ENCODE measurements around the gene SORT1.
A peak's percentile ranks its signal among the peaks of the same experiment; 100 is the strongest.
"Not testable (repeated sequence)": the region's sequence is repeated elsewhere in the genome, so short reads cannot be mapped to it uniquely, and the experiment has no call there.

The SORT1 gene

DNA sequence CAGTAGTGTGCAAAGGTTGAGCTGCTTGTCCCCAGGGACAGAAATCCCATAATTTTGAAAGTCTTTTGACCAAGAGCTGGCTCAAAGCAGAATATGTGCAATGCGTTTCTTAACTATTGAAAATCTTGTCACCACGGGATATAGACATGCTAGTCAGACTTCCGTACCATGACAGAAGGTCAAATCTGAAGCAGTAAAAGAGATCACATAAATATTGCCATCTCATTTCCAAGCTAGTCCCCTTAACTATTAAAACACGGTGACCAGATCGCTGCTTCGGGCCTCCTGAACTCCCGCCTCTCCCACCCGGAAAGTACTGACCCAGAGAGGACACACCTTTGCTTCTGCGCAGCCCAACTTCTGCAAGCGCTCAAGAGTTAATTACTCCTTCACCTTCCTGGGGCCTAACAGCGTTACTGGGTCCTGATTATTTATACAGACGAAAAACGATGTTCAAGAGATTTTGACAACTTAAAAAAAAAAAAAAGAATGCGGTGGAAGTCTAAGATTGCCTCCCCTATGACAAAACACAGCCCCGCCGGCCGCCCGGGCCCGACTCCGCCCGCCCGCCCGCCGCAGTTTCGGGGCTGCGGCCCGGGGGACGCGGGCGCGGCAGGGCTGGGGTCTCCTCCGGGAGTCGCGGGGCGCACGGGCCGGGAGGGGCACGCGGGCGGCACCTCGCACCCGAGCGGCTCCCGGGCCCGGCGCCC lies 692 bp downstream of the SORT1 start:
- no peak for DNase-seq (ENCODE audit: low spot score)

DNA sequence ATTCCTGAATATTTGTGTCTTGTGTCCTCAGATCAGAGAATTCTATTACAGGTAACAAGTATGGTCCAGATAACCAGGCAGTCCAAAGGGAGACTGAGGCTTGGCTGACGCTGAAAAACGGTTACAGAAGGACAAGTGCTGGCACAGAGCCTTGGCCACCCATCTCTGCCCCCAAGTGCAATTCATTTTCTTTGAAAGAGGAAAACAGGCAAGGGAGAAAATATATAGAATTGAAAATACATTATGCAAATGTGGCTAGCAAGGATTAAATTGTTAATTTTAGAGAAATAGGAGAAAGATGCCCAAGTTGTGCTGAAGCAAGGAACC lies 1.2 kb downstream of the SORT1 start:
- DNase-seq (ENCODE audit: low spot score), result no peak

DNA sequence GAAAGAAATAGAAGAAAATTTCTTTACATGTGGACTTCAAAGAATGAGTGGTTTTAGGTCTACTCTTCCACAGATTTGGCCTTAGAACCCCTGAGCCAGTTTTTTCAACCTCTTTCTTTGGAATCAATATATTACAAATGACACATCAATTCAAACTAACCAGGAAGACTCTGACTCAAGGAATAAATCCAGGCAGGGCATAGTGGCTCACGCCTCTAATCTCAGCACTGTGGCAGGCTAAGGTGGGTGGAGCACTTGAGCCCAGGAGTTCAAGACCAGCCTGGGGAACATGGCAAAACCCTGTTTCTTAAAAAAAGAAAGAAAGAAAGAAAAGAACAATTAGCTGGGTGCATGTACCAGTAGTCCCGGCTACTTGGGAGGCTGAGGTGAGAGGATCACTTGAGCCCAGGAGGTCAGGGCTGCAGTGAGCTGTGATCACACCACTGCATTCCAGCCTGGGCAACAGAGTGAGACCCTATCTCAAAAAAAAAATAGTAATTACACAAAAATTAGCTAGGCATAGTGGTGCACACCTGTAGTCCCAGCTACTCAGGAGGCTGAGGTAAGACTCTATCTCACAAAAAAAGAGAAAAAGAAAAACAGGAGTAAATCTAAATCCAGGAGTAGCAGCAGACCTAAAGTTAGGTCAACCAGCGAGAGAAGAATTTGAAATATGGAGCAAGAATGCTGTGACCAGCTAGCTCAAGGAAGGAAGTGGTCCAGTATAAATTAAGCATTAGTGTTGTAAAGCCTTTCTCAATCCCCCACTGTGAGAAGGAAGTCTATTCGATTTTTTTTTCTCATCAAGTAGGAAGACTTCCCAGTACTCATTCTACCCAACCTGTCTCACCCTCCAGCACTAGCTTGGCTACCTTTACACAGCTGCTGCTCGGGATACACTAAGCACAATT lies 1.9 kb downstream of the SORT1 start:
- DNase-seq (ENCODE audit: low spot score), result no peak

DNA sequence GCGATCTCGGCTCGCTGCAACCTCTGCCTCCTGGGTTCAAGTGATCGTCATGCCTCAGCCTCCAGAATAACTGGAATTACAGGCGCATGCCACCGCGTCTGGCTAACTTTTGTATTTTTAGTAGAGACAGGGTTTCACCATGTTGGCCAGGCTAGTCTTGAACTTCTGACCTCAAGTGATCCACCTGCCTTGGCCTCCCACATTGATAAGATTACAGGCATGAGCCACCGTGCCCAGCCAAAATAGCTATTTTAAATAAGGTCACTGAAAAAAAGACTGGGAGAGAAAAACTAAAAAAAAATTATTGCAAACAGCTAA lies 2.5 kb downstream of the SORT1 start:
- DNase-seq (ENCODE audit: low spot score), result not testable (repeated sequence)

DNA sequence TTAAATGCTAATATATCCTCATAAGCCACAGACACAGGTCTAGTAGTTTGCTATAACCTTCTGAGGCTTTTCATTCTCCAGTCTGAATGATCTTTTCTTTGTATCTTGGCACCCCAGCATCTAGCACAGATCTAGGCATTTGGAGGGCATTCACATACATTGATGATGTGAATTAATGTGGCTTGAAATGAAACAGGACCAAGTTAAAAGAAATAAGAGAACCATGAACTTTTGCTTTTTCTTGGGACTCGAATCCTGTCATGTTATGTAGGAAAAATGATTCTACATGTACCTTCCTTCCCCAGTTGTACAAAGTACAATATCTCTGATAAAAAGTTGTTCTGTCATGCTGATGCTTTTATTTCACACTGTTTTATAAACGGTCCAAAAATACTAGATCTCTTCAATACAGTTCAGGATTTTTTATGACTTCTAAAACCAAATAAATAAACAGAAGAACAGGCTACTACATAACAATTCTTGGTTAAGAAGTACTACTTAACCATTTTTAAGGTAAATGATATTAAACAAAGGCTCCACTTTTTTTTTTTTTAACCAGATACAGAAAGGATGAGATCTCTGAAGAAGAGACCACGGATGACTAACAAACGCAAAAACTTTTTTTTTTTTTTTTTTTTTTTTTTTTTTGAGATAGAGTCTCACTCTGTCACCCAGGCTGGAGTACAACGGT lies 3.0 kb downstream of the SORT1 start:
- DNase-seq (ENCODE audit: low spot score), result no peak

DNA sequence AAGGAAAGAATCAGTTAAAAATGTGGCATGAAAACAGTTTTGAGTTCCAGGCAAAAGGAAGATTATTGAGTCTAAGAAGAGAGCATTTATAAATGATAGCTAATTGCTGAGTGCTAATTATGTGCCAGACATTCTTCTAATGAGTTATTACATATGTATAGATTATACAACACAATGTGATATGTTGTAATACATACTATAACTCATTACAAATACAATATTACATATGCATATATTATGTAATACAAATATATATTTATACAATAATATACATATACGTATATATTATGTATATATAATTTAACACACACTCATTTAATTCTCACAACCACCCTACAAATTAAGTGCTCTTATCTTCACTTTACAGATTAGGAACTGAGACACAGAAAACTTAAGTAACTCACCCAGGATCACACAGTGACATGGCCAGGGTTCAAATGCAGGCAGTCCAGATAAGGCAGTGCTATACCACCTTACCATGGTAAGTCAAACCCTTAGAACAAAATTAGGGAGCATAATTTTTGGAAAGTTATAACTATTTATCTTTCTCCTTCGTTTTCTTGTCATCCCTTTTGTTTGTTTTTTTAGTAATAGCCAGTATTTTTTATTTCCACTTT lies 4.0 kb downstream of the SORT1 start:
- DNase-seq (ENCODE audit: low spot score), result no peak

DNA sequence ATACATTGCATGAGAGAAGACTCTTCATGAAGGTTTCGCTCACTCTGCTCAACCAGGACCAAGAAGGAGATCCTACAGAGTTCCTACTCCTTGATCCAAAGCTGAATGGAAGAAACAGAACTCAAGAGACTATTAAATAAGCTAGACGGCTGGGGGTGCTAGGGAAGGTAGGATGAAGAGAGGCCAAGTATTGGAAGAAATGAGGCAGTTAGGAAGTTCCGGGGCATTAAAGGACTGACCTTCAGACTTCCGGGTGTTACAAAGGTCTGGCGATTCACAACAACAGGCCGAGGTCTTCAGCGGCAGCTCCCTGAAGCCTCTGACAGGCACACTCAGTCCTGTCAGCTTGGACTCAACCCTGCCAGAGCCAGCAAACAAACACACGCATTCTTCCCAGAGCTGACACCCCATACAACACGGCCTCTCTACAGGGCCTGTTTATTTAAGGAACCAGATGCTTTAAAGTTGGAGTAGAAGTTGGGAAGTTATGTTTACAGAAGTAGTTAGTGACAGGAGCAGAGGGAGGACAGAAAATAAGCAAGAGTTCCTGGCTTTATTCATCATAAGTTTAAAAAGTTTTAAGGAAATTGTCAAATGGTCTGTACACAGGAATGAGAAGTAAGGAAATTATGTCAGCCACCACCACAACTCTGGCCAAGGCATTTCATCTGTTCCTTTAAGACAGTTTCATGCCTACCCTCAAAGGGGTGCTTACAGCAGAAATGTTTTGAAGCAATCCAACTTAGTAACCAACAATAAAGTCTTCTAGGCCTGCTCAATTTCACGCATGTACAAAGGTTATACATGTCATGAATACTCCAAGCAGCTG lies 4.7 kb downstream of the SORT1 start:
- DNase-seq (ENCODE audit: low spot score), result no peak

DNA sequence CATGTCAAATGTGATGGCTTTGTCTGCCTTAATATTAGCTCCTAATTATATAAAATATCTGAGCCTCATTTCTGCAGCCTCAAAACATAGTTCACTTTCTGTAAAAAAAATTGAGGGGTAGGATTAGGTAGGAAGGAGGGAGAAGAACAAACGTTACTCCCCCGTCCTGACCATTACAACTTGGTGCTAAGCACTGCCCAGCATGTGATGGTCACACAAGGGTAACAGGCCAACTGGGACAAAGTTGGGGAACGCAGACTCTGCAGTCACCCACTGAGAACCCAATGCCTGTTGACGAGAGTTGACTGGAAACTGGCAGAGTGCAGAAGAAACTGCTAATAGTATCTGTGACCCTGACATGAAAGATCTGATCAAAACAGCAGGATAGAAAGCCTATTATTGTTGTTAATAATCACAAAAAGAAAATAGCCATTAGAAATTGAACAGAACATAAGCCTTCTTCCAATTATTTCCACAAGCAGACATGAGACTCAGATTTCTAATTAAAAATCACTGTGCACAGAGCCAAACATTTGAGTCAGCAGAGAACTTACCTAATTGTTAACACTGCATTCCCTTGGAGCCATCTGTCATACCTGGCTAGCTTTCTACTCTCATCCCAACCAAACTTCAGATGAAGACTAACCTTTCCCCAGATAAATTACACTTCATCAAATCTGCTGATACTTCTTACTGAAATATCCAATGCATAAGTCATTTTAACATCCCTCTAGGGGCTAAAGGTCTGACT lies 5.5 kb downstream of the SORT1 start:
- no peak for DNase-seq (ENCODE audit: low spot score)

DNA sequence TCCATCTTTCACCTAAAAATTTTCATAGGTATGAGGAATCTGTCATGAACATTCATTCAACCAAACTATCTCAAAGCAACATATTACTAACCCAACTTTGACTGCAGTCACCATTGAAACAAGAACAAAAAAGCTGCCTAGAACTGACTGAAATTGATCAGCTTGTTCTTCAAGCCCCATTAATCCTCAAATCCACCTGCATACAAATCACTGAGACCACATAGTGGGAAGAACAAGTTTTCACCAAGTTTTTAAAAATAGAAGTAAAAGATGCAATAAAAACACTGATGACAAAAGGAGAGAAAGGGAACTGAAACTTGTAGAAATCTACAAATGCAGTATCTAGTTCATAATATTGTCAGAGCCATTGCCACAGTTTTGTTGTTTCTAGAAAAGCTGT lies 6.1 kb downstream of the SORT1 start:
- DNase-seq (ENCODE audit: low spot score), result peak; percentile 58

DNA sequence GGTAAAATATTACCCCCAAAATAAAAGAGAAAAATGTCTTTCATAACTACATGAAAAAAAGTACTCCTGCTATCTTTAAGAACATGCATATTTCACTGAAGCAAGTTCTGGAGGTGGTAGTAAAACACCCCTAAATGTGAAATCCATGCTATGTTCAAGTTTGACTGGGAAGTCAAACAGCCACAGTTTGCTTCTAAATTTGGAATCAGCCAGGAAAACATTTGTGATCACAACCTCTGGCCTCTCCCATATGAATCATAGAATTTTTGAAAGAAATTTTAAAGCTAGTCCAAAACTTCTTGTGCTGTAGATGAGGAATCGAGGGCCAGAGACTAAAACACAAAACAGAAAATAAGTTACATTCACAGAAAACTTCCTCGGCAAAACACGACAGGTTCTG lies 6.6 kb downstream of the SORT1 start:
- no peak for DNase-seq (ENCODE audit: low spot score)

DNA sequence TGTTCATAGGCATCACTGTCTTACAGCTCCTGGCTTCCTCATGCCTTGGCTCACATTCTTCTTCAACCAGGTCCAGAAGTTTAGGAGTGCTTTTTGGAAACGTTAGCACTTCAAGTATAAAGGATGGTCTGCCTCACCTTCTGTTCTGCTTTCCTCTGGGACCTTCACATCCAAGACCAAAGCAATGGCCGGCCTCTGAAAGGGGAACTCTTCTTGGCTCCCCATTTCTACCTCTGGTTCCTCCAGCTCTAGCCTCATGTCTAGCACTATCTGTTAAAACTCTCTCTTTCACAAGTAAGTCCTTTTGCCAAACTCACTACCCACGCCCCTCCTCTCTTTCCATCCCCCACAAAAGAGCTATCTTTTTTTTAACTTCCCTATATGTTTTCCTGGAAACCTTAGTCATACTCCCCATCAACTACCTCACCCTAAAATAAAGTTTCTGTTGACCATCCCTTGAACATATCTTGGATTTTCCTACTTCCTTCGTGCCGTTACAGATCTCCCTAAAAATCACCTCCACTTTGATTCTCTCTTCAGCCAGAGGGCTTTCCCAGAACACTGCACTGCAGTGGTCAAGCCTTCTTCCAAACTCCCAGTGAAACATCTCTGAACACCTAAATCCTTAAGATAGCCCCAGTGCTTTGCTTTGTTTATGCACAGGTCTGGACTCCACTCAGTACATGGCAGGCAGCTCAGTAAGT lies 7.9 kb downstream of the SORT1 start:
- DNase-seq (ENCODE audit: low spot score), result no peak

DNA sequence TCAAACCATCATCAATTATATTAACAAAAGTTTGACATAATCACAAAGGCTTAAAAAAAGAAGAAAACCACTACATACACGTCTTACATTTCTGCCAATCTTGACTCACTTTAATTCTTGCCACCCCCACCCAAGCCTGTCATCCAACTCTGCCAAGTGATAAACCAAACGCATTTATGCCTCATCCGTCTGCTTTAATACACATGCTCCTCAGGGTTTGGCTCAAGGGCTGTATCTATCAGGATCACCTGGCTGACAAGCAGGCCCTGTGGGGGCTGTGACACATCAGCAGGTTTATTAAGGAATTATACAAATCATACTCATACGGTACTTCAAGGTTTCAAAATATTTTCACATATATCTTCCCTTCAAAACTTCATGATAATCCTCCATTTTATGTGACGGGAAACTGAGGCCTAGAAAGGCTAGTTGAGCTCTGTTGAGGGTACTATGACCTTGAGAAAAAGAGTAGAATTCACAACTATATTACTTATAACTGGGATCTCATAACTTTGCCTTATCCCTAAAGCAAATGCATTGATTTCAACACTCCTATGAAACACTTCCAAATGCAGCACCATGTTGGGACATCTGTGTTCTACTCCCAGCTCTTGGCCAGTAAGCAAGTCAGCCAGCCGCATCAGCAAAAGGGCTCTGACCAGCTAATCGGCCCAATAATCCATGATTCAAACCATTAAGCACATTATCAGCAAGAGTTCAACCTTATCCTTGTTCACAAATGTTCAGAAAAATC lies 8.7 kb downstream of the SORT1 start:
- no peak for DNase-seq (ENCODE audit: low spot score)

DNA sequence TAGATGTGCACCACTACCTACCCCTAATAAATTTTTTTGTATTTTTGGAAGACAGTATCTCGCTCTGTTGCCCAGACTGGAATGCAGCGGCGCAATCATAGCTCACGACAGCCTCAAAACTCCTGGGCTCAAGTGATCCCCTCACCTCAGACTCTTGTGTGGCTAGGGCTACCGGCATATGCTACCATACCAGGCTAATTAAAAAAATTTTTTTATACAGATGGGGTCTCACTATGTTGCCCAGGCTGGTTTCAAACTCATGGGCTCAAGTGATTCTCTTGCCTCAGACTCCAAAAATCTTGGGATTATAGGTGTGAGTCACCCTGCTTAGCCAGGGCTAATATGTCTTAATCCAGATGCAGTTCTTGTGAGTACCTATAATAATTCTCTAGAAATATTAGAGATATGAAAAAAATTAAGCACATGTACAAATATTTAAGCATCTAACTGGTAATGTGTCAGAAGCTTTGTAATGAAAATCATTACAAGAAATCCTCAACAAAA lies 9.5 kb downstream of the SORT1 start:
- DNase-seq (ENCODE audit: low spot score), result no peak

DNA sequence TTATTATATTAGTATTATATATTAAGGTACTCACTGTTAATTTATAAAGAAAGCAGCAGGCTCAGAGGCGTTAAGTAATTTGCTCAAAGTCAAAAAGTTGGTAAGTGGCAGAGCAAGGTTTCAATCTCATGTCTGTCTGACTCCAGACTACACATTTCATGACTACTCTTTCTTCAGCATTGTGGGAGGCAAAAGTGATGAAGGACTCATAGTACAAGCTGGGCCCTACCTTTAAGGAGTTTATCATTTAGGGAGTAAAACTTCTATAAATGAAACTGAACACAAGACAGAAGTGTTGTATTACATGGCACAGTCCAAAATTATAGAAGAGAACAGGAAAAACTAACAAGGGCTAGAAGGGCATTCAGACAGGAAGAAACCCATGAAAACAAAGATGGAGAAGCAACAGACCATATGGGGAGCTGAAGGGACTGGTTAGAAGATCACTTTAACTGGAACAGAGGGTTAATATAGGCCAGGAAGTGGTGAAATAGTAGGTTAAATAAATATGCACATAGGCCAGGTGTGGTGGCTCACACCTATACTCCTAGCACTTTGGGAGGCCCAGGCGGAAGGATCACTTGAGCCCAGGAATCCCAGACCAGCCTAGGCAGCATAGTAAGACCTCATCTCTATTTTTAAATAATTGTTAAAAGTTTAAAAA lies 11.5 kb downstream of the SORT1 start:
- no peak for DNase-seq (ENCODE audit: low spot score)

DNA sequence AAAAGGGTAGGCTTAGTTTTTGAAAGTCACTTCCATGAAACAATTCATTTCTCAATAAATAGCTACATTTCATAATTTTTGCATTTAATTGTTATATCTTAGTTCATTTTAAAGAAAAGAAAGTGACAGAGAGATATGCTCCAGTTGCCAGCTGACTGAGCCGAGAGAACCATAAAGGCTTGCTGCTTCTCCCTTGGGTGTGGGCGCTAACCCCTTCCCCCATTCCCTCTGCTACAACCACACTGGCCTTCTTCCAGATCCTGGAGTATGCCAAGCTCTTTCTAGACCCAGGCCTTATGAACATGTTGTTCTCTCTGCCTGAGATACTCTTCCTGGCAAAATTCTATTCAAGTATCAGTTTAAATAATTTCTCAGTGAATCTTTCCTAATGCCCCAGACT lies 12.3 kb downstream of the SORT1 start:
- no peak for DNase-seq (ENCODE audit: low spot score)

DNA sequence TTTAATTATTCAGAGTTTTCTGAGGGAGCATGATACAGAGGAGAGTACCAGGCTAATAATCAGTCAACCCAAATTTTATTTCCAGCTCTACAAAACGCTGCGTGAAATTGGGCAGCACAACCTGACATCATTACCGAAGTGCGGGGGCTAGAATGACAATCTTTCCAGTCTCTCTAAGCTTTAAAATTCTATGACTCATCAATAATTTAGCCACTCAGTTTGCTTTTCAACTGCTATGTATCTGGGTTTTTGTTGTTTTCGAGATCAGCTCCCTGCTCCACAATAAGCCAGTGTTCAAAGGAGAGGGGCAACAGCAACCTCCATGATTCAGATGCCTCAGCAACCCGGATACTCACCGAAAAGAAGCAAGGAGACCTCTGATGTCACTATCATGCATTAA lies 13.9 kb downstream of the SORT1 start:
- DNase-seq (ENCODE audit: low spot score), result no peak

DNA sequence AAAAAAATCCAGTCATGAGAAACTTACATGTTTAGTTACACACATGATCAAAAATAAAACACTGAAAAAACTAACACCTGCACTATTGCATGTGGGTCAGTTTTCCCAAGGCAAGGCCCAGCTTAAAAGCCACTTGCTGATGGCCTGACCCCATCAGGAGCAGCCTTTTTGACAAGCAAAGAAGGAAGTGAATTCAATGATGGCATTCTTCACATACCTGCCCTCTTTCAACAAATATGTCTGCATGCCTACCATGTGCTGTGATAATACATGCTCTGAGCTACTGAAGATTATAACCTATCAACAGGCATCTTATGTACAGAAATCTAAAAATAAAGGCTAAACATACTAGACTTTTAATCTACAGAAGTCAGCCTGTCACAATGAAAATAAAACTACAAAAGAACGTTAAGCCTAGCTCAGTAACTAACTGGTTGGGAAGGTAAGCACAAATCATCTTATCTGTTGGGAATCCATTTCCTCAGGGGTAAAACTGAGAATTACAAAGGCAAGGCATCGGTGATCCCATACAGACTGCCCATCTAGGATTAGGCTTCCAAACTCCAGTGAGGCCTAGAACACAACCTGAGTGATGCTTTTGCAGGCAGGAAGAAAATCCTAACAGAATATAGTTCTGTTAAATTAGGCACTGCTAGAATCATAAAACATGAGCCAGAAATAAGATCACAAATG lies 14.5 kb downstream of the SORT1 start:
- no peak for DNase-seq (ENCODE audit: low spot score)

DNA sequence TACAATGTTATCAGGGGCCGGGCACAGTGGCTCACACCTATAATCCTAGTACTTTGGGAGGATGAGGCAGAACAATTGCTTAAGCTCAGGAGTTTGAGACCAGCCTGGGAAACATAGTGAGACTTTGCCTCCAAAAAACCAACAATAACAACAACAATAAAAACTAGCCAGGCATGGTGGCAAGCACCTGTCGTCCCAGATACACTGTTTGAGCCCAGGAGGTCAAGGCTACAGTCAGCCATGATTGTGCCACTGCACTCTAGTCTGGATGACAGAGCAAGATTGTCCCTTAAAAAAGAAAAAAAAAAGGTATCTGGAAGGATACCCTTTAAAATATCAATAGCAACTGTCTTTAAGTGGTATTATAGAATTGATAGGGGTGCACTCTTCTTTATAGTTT lies 16.1 kb downstream of the SORT1 start:
- DNase-seq (ENCODE audit: low spot score), result no peak
